GM19099 (cell line): ENCODE data around the gene SSB.

Source experiments
- POLR2A ChIP-seq: IDR thresholded peaks from 3 replicates; pipeline ENCODE4 v1.6.1; 2011; ENCODE audit warnings: low read depth; ENCODE audit not compliant: insufficient read length; ENCODE audit errors: extremely low read depth

SSB gene

DNA sequence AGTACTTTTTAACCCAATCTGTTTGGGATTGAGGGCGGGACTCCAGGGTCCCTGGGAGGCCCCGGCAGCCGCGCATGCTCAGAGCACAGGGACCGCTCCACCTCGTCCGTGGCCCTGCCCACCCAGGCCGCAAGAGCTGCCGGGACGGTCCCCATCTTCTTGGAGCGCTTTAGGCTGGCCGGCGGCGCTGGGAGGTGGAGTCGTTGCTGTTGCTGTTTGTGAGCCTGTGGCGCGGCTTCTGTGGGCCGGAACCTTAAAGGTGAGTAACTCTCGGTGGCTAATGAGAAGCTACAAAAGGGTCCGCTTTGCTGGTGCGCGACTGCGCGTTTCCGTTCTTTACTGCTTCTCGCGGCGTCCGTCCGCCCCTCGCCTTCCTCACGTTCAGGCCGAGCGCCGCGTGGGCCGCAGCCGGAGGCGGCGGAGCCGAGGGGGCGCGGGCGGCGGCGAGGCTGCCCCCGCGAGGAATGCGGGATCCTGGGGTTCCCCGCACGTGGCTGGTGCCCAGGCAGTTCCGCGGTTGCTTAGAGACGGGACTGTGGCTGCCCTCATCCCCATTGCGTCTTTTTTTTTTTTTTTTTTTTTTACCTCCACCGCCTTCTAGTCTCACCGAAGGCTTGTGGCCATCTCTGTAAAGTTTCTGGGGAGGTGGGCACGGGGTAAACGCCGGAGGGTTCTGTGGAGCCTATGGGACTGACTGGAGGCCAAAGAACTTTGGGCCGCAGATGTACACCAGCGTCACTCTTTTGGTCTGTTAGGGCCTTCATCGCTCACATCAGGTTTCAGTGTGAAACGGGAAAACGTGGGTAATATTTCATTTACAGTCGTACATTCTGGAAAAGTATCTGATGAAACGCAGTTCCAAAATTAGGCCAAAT, at the start of gene SSB:
TSS of gene SSB (plus strand) at position 154 of the 875 bp plus-strand sequence. CDS start 2,090 bp downstream, outside the sequence.
- peak; percentile 87 for TF ChIP-seq POLR2A

DNA sequence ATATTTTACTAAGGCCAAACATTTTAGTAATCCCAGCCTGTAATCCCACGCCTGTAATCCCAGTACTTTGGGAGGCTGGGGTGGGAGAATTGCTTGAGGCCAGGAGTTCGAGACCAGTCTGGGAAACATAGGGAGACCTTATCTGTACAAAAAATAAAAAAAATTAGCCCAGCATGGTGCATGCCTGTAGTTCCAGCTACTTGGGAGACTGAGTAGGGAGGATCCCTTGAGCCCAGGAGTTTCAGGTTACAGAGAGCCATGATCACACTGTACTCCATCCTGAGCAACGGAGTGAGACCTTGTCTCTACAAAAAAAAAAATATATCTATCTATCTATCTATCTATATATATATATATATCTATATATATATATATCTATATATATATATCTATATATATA, 45.9 kb upstream of the SSB start:
- no peak for TF ChIP-seq POLR2A

DNA sequence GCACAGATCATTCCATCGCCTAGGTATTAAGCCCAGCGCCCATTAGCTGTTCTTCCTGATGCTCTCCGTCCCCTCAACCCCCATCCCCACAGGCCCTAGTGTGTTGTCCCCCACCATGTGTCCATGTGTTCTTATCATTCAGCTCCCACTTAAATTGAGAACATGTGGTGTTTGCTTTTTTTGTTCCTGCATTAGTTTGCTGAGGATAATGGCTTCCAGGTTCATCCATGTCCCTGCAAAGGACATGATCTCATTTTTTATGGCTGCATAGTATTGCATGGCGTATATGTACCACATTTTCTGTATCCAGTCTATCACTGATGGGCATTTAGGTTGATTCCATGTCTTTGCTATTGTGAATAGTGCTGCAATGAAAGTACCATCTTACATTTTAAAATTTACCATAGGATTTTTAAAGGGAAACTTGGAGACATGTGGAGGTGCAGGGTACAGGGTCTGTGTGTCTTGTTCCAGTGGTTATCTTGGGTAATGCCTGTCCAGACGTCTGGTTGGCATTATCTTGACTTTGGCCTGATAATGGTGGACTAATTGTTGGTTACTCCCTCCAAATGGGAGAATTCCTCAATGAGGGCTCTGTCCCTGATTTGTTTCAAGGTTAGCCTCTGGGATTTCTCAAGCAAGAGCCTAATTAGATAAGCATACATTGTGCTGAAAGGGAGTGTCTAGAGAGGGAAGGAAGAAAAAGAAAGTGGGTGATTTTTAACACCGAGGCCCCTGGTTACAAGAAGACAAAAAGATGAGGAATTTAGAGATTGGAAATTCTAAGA, 43.4 kb upstream of the SSB start:
- TF ChIP-seq POLR2A: no peak

DNA sequence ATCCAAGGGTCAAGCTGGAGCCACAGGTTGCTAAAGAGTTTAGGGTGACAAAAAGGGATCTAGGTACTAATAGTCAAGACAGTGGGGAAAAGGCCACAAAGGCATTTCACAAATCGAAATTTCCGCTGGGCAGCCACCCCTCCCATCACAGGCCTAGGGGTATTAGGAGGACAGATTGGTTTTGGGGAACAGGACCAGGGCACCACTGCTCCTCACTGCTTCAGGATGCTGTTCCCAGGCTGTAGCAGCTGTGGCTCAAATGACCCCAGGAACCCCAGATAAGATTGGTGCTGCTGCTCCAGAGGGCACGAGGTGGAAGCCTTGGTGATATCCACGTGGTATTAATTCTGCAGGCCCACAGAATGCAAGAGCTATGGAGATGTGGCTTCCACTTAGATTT, 42.3 kb upstream of the SSB start:
- no peak for TF ChIP-seq POLR2A

DNA sequence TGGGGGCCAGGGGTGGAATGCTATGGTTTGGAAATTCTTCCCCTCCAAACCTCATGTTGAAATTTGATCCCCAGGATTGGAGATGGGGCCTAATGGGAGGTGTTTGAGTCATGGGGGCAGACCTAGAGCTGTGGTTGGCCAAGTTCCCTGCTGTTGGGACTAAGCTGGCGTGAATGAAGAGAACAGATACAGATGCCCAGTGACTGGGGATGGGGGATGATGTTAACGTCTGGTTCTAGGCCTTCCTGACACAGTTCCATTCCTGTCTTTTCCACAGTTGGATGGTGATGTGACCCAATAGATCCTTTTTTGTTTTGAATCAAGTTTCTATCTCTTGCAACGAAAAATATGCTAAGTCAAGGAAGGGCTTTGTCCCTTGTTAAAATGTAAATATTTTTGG, 41.3 kb upstream of the SSB start:
- TF ChIP-seq POLR2A: no peak

DNA sequence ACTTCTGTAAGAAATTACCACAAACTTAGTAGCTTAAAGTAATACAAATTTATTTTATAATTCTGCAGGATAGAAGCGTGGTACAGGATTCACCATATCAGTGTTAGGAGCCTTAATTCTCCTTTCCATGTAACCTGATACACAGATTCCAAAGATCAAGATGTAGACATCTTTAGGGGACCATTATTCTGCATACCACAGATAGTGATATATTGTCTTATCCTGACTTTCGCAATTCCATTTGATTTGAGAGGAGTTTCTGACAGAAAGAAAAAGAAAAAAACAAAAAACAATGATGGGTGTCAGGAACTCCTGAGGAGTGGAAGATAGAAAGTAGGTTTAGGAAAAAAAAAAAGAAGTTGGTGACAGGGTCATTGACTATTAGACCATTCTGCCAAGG, 40.9 kb upstream of the SSB start:
- no peak for TF ChIP-seq POLR2A

DNA sequence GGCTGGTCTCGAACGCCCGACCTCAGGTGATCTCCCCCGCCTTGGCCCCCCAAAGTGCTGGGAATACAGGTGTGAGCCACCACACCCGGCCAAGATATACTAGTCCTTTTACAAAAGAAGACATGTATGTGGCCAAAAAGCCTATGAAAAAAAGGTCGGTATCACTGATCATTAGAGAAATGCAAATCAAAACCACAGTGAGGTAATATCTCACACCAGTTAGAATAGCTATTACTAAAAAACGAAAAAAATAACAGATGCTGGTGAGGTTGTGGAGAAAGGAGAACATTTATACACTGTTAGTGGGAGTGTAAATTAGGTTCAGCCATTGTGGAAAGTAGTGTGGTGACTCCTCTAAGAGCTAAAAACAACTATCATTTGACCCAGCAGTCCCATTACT, 38.7 kb upstream of the SSB start:
- TF ChIP-seq POLR2A: no peak

DNA sequence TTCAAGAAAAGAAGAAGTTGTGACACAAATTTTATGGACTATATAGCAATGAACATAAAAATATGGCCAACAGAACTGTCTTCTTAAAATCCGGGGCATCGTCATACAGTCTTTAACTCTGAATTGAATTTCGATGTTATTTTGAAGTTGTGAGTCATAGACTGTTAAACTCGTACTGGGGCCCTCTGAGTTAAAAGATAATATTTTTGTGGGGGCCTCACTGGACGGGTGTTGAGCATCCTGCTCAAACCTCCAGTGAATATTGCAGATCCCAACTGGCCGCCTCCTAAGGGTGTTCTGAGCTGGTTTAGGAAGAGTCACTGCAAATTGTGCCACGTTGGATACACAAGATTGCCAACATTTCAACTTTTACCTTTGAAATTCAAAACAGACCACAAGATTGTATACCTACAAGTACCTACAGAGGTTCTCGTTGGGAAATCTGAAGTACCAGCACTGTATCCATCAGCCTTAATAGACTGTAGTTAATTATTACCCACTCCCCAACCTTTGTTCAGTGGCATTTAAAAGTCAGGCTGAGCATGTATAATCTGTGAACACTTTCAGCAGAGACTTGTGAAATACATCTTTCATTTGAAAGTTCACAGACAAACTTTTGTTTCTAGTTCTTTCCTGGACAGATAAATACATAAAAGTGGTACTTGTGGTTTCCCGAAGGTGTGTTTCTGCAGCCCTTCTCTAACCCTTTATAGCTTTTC, 37.3 kb upstream of the SSB start:
- TF ChIP-seq POLR2A: no peak

DNA sequence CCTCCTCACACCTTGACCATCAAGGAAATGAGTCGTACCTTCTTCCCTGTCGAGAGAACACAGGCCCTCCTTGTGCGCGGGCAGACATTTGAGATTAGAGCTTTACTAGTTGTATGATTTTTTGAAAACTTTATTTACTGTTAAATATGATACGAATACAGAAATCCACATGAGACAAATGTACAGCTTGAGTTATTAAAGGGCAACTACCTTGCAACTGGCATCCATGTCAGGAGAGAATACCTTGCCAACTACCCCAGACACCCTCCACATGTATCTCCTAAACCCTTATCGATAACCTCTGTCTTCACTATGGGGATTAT, 36.7 kb upstream of the SSB start:
- TF ChIP-seq POLR2A: no peak

DNA sequence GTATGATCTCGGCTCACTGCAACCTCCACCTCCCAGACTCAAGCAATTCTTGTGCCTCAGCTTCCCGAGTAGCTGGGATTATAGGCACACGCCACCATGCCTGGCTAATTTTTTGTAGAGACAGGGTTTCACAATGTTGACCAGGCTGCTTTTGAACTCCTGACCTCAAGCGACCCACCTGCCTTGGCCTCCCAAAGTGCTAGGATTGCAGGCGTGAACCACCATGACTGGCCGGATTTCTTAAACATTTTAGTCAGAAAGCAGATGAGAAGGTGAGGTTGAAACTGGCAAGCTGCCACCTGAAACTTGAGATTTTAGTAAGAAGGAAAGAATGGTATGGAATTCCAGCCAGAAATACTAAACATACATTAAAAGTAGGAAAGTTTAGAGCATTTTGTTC, 33.1 kb upstream of the SSB start:
- no peak for TF ChIP-seq POLR2A

DNA sequence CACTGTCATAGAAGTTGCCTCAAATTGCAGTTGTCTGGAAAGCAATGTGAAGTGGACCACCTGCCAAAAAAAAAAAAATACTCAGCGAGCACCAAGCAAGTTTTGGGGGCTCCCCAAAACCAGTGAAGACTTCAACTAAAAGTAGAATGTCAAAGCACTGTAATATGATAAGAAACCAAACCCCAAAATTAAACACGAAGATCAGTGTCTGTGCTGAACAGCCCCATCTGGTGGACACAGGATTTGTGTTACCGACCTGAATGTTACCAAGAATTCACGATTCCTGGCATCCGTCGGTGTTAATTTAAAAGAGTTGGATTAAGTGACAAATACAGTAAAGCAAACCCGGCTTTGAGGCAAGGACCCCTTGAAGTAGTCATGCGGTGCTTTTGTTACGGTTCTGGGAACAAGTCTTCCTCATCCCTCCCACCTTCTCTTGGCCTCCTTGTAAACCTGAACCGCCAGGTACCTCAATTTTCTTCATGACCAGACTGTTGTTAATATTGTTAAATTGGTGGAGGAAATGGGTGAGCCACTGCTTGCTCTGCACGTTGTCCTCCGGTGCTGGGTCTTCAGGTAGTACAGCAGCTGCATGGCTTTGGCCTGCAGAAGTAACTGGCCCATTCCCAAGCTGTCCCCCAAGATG, 31.3 kb upstream of the SSB start:
- TF ChIP-seq POLR2A: no peak

DNA sequence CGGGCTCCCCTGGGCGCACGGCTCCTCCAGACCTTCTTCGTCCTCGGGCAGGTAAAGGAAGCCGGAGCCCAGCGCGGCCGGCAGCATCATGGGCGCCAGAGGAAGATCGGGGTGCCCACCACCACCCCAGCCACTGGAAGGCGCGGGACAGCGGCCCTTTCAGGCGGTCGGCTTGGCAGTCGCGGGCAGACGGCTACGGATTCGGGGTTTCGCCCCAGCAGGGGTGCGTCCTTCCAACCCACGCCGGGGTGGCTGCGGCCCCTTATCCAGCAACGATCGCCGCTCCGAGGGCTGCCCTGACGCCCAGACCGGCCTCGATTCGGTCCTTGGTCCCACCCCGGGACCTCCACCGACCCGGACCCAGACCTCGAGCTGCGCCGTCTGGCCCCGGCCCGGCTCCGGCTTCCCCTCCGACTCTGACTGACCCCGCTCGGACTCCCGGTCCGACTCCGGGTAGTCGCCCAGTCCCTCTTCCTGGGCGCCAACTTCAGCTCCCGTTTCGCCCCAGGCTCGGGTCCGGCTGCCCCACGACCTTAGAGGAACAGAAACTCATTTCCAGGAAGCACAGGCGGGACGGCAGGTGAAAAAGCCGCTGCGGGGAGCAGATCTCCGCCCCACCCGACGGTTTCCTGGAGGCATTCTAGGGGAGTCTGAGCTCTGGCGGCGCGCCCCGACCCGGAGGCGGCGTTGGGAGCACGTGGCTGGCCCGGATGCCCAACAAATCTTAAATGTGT, 30.2 kb upstream of the SSB start:
- no peak for TF ChIP-seq POLR2A

DNA sequence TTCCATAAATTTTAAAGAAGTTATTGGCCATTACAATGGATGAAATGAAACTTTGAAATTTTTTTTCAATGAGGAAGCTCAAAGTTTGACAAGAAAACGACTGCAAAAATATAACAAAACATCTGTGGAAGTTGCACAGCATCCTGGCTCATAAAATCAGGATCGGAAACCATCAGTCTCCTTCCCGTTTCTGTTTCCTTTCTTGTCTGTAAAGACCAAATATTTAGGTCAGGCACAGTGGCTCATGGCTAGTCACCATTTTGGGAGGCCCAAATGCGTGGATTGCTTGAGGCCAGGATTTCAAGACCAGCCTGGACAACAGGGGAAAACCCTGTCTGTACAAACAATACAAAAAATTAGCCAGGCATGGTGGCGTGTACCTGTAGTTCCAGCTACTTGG, 27.6 kb upstream of the SSB start:
- no peak for TF ChIP-seq POLR2A

DNA sequence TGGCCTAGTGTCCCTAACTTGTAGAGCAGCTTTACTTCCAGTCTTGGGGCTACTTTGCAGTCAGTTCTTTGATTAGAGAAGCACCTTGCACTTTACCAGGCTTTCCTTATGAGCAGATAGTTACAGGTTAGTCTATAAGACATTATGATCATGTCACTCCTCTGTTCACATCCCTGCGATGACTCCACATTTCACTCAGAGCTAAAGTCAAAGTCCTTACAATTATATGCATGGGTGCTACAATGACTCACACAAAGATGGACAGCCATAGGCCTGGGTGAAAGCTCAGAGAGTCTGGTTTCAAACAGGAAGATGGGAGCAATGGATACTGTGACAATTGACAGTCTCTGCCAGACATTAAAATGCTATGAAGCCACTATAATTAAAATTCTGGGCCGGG, 27.1 kb upstream of the SSB start:
- no peak for TF ChIP-seq POLR2A

DNA sequence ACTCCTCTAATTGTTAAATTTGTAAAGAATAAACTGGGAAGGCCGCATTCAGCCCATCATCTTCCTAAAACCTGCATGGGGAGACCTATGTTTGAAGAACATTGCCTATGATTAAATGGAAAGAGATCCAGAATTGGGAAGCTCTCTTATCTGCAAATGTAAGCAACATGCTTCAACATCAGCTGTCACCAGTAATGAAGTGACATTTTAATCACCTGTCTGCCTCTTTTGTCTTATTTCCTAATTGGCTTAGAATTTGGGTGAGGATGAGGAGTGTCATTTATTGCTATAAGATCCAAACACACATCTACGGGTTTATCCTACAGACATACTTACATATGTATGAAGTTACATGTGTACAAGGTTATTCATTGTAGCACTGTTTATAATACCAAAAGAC, 26.0 kb upstream of the SSB start:
- TF ChIP-seq POLR2A: no peak

DNA sequence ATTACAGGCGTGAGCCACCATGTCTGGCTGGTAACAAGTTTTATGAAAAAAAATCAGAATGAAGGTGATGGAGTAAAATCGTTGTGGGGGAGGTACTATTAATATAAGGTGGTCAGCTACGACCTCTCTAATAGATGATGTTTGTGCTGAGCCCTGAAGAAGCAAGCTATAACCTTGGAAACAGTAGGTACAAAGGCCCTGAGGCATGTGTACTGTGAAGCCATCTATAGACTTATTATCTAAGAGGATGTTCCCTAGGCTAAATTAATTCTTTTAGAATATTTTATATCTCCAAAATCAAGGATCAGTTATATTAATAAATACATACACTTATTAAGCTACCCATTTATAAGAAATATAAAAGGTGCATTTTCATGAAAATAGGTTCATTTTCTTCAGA, 23.3 kb upstream of the SSB start:
- TF ChIP-seq POLR2A: no peak
